ENCODE measurements around the gene MTUS2.

MTUS2 gene

DNA sequence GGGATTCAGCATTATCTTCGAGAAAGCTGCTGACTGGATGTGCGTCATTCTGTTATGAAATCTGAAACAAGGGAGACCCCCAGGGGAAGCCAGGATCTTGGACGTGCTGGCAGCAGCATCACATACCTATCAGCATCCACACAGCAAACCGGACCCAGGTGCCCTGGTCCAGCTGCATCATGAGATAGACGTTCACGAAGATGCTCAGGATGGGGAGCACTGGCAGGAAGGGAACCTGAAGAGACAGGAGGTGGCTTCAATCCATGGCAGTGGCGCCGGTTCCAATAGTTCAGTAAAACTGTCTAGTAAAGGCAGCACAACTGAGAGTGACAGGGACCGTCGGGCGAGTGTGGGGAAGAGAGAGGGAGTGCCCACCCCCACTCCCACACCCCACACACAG is 695.9 kb downstream of the MTUS2 start:
- FAIRE-seq = no peak
- DNase-seq (ENCODE audit: low spot score) = no peak

DNA sequence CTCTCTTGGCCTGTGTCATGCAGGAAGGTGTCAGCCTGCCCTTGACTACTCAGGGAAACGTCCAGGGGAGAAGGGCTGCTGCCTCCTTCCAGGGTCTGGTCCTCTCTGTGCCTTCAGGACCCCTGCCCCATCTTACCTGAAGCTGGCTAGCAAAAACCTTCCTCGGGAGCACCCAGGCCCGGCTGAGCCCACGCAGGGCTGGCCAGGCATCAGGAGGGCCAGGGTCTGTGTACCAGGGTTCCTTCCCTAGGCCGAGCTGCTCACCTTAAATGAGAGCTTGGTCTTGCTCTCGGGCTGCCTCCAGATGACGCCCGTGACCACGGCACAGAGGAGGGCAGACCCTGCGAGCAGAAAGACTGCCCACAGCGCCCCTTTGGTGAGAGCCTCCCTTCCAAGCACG is 696.7 kb downstream of the MTUS2 start:
- no peak for DNase-seq (ENCODE audit: low spot score)
- FAIRE-seq = no peak

DNA sequence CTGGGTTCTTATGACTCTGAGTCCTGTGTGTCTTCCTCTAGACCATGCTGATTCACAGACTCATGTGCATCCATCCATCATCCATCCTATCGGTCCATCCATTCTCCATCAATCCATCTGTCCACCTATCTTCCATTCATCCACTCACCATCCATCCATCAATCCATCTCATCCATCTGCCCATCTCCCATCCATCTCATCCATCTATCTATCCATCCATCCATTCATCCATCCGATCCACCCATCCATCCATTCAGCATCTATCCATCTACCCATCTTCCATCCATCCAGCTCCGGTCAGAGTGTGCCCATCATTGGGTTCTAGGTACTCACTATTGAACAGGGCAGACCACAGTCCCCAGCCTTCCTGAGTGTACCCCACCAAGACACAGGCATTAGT is 699.8 kb downstream of the MTUS2 start:
- no peak for DNase-seq (ENCODE audit: low spot score)

DNA sequence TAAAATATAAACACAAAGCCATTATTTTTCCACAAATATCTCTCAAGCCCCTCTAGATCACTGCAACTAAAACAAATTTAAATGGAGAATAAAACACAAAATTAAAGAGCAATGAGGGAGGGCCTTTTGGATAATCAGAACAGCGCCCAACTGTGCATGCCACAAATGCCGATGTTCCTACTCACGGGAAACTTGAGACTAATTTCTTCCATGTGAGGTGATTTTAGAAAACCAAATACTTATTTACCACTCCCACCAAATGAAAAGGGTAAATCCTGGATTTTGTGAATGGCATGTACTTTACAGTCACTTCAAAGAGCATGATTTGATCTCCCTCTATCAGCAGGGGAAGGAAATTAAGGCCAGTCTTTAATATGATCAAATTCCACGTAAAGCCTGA is 700.5 kb downstream of the MTUS2 start:
- FAIRE-seq (no peak), DNase-seq (ENCODE audit: low spot score) (peak; percentile 14)

More for the DNA sequence above, 699.8 kb downstream of the MTUS2 start:
- peak; percentile 46 for FAIRE-seq

DNA sequence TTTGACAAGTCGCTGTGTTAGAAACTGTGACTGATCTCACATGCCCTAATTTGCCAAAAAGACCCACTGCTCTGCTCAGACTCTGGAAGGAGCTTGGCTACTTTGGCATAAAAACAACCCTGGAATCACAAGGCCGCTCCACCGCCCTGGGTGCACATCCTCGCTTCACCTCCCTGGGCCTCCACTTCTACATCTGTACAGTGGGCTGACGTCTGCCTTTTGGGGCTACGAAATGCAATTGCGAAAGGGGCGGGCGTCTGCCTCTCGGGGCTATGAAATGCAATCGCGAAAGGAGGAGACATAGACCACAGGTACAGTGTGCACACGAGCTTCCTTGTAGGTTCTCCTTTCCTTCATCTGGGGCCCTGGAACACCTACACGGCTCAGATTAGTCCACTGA is 701.2 kb downstream of the MTUS2 start:
- FAIRE-seq (no peak), DNase-seq (ENCODE audit: low spot score) (no peak)

DNA sequence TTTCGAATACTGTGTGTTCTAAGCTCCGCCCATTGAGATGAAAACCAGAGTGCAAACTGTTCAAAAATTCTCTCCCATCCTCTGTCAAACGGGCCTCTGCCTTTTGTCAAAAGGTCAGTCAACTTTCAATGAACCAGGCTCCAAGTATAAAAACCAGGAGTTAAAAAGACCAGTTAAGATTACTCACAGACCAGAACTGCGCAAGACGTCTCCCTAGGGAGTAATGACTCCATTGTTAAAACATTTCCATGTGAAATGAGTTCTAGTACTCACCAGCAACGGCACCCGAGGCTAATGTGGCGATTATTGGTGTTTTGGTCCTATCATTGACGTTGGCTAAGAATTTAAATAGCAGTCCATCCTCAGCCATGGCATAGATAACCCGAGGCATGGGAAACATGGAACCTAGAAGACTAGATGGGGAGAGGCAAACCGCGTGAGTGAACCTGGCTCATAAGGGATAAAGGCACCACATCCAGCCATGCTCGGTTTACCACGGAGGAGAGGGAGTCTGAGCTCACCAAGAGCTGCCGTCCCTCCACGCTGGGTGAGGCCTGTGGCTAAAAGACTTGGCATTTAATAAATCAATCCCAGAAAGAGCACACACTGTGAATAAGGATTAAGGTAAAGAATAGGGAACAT is 702.0 kb downstream of the MTUS2 start:
- peak; percentile 7 for DNase-seq (ENCODE audit: low spot score)
- FAIRE-seq = no peak

DNA sequence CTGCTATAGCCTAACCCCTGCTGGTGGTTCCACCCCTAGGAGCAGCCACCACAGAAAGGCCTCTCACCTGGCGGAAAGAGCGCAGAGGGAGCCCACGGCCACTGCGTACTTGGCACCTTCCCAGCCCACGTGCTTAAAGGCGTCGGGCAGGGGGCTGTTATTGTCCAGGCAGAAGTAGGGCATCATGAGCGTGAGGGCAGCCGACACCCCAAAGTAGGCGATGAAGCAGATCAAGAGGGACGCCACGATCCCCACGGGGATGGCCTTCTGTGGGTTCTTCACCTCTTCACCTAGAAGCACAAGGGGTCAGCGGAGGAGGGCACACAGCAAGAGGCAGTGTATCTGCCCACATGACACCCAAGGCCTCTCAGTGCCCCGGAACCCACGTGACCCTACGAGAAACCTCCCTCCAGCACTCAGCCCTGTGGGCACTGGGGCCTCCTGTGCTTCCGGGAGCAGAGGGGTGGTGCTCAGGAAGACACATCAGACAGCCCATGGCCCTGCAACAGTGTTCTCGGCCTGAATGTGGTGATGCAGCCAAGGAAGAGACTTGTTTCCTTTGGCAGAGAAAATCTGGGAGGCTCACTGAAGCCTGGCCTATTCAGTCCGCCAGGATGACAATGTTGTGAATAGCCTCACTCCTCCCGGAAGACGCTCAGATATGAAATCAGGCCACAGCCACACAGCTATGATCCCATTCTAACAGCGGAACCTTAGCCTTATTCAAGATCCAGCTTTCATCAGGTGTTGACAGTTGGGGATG is 703.2 kb downstream of the MTUS2 start:
- FAIRE-seq (no peak), DNase-seq (ENCODE audit: low spot score) (no peak)

DNA sequence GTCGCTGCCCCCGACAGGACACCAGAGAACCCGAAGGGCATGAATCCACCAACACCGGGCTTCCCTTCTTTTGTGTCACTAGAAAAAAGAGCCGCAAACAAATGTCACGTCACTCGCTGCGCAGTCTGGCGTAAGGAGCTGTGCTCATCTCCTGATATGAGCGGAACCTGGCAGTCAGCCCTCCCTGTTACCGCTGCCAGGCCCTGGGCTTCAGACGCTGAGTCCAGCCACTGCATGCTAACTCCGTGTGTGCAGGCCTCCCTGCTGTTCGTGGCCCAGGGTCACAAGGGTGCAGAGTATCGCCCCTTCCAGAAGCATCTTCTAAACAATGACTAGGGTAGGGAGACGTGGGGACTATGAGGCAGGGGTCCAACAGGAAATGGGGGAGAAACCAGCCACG is 704.0 kb downstream of the MTUS2 start:
- FAIRE-seq (no peak), DNase-seq (ENCODE audit: low spot score) (no peak)

- FAIRE-seq (no peak), DNase-seq (ENCODE audit: low spot score) (no peak)
These were observed 704.5 kb downstream of the MTUS2 start for GRCh38 chr13:29524641-29525040.

GRCh38 chr13:29525757-29526156 is 705.6 kb downstream of the MTUS2 start:
- FAIRE-seq (no peak), DNase-seq (ENCODE audit: low spot score) (no peak)

DNA sequence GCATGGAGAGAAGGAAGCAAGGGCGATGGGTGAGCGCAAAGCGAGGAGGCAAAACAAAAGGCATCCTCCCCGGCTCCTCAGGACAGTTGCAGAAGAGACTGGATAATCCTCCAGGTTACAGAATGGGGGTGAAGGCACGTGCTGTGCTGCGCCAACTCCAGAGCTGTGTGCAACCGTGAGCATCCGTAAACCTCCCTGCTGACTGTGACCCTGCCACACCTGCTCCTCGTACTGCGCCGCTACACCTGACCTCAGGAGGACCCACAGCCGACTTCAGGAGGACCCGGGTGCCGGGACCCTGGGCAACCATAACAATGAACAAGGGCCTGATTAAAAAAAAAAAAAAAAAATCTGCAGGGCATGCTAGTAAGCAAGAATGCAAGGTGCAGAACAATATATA is 706.6 kb downstream of the MTUS2 start:
- FAIRE-seq (no peak), DNase-seq (ENCODE audit: low spot score) (no peak)

DNA sequence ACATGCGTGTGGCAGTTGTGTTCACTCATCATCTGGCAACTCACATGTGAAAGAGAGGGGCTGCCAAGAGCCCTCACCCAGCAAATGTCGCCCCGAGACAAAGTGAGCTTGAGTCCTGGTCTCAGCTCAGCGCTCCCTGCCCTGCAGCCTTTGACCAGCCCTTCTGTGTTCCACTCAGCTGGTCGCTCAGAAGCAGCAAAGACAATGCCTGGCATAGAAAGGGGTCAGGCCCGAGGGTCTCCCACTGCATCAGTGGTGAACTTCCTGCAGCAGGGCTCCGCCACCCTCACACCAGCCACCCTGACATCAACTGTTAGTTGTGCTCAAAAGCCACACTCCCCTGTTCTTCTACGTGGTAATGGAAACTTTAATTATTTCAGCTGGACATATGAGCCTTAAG is 707.4 kb downstream of the MTUS2 start:
- no peak for DNase-seq (ENCODE audit: low spot score)

GRCh38 chr13:29527916-29528315 is 707.8 kb downstream of the MTUS2 start:
- no peak for DNase-seq (ENCODE audit: low spot score)
- FAIRE-seq = no peak

More for the DNA sequence above, 707.4 kb downstream of the MTUS2 start:
- no peak for FAIRE-seq

DNA sequence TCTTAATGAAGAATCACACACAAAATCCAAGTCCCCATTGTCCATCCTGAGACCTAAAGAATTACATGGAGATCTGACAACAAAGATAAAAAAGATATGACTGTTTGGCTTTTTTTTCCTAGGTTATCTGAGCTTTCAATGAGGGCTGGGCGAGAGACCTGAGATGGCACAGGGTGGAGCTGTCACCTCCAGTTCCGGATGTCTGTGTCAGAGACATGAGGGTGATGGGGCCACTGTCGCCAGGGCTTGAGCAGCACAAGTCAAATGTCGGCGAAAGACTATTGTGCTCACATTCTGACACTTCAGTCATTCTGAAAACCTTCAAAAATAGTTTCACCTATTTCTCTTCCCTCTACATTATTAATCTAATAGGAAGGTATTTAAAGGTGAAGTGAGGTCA is 709.6 kb downstream of the MTUS2 start:
- FAIRE-seq (no peak), DNase-seq (ENCODE audit: low spot score) (no peak)

GRCh38 chr13:29530901-29531300 is 710.8 kb downstream of the MTUS2 start:
- no peak for FAIRE-seq
- DNase-seq (ENCODE audit: low spot score) = no peak

DNA sequence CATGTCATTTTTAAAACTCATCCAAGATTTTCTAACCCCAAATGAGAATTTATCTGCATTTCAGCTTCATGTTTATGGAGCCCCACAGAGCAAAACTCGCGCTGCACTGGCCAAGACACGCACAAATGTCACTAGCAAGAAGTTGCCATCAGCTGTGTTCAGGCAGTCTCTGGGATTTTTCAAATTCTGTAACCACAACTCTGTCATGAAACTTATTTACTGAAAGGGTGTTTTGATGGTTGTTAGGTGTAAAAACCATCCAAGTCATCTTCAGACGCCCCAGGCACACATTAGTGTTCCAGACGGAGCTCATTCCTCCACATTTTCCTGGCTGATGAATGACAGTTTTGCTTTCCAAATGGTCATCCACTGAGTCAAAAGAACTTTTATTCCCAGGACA is 712.0 kb downstream of the MTUS2 start:
- FAIRE-seq (no peak), DNase-seq (ENCODE audit: low spot score) (no peak)

DNA sequence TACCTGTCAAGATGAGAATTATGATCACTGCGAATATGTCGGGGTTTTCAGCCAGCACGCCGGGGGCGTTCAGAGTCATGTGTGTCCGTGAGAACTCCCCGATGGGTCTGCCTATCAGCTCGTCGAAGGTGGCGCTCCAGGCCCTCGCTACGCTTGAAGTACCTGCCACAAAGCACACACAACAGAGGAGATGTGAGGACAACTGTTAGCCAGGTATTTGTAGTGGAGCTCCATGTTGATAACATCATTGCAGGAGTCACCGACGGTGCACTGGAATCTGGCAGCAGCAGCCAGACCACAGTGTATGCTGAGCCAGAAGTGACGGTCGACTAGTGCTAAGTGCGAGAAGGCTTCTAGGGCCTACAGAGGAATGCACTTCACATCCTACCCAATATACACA is 712.7 kb downstream of the MTUS2 start:
- no peak for DNase-seq (ENCODE audit: low spot score)
- no peak for FAIRE-seq

DNA sequence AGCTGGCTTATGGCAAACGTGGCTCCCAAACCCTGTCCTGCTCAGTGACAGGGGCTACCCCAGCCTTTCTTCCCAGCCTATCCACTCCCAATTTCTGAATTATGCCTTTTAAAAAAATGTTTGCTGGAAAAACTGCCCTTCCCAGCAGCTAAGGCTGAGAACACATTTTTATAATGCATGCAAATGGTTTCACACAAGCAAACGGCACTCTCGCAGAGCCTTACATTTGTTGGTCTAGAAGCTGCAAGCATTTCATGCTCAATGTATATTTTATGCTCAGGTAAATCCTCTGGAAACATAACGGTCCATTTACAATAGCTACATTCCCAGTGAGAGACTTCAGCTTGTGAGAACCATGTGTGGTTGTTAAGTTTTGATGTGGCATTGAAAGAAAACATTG is 713.9 kb downstream of the MTUS2 start:
- no peak for FAIRE-seq
- DNase-seq (ENCODE audit: low spot score) = no peak

DNA sequence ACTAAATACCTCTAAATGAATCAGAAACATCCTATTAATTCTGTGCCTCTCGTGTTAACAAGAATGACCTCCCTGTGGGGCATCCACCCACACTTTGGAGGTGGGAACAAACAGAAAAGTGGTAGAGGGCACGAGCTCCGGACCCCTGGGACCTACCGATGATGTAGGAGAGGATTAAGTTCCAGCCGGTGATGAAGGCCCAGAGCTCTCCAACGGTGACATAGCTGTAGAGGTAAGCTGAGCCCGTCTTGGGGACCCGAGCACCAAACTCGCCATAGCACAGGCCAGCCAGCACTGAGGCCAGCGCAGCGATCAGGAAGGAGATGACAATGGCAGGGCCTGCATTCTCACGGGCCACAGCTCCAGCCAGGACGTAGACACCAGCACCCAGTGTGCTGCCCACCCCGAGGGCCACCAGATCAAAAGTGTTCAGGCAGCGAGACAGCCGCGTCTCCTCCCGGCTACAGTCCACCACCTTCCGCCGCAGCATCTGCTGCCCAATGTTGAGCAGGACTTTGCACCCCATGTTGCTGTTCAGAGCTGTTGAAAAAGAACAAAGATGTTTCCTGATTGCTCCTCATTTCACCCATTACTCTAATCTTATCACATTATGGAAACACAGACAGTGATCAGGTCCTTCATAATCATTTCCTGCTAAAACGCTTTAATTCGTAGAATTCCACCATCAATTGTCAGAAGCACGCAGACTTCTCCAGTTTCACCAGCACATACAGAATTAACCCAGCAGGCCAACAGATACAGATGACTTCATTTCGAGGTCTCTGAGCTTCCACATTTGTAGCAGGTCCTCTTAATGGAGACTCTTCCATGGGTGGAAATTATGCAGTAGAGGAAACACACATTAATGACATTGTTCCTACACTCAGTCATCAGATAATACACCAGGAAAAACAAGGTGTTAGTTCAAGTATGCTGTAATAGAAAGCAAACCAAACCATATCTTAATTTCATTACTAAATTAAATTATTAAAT is 715.8 kb downstream of the MTUS2 start:
- FAIRE-seq = no peak
- no peak for DNase-seq (ENCODE audit: low spot score)

- FAIRE-seq = no peak
- DNase-seq (ENCODE audit: low spot score) = no peak
These were observed 716.7 kb downstream of the MTUS2 start for GRCh38 chr13:29536853-29537252.

GRCh38 chr13:29537736-29538651 is 717.9 kb downstream of the MTUS2 start:
- FAIRE-seq = no peak

More at GRCh38 chr13:29537736-29538651, 717.9 kb downstream of the MTUS2 start:
- DNase-seq (ENCODE audit: low spot score) = no peak

Measured in urothelium cell line (cell line).